Uterus (tissue), 2 donors: ENCODE measurements around the gene DCAF8L2.

Experiments
- CTCF ChIP-seq, 4 experiments: fragments of 200-600 bp in 2 of 4; fragments of 450-650 bp in 2 of 4; sonication (generic) in 2 of 4; IDR thresholded peaks; one replicate each; pipeline ENCODE4 v1.5.1; 2016 to 2019; ENCODE audit warnings: antibody characterized with exemption in 4 of 4, mild to moderate bottlenecking in 2 of 4, moderate library complexity in 1 of 4
- POLR2A ChIP-seq, 2 donors: fragments of 450-650 bp; IDR thresholded peaks; one replicate each; pipeline ENCODE4 v1.6.1; 2016; ENCODE audit warnings: antibody characterized with exemption in 2 of 2, mild to moderate bottlenecking in 1 of 2, moderate library complexity in 1 of 2

- TF ChIP-seq CTCF (IDR thresholded peaks at IDR 0.05) (no peak), POLR2A (IDR thresholded peaks at IDR 0.05) (no peak)
Measured at GRCh38 chrX:27608671-27609070, 18.5 kb downstream of the DCAF8L2 start.
